Measurements from ENCODE around the gene RBP3.
"Not testable (repeated sequence)": the region's sequence is repeated elsewhere in the genome, so short reads cannot be mapped to it uniquely, and the experiment has no call there.

Gene RBP3

DNA sequence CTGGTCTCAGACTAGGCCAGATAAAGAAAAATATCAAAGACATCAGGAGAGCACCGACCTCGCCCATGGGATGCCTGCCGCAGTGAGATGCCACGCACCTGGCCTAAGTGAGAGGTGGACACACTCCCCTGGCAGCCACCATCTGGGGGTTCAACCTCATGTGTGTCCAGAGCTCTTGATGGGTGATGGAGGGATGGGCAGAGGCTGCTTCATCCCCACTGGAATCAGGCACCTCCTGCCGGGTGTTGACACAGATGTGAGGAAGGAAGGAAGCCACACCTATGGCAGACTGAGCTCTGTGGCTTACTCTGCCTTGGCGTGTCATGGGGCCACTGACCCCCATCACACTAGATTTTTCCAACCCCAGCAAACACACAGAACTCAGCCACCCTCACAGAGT is 24.6 kb downstream of the RBP3 start:
- DNase-seq (ENCODE audit: low read depth in 2 of 2) = no peak

- DNase-seq (ENCODE audit: low read depth in 2 of 2) = no peak
Measured at GRCh38 chr10:47374611-47375536, 26.7 kb downstream of the RBP3 start.

- DNase-seq (ENCODE audit: low read depth in 2 of 2) = no peak
Measured at GRCh38 chr10:47376522-47377220, 28.5 kb downstream of the RBP3 start.

DNA sequence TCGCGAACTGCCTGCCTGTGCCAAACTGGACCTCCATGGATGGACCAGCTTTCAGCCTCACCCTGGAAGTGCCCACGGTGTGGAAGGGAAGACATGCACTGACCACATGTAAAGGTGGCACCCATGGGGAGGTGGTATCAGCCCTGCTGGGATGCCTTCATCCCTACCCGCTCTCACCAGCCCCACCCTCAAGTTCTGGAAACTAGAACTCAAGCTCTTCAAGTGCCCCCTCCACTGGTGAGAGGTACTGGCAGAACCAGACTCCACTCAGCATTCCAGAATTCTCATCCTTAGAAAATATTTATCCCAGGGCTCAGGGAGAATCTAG is 30.0 kb downstream of the RBP3 start:
- DNase-seq (ENCODE audit: low read depth in 2 of 2) = no peak

GRCh38 chr10:47378606-47379444 is 30.7 kb downstream of the RBP3 start:
- DNase-seq (ENCODE audit: low read depth in 2 of 2) = no peak

DNA sequence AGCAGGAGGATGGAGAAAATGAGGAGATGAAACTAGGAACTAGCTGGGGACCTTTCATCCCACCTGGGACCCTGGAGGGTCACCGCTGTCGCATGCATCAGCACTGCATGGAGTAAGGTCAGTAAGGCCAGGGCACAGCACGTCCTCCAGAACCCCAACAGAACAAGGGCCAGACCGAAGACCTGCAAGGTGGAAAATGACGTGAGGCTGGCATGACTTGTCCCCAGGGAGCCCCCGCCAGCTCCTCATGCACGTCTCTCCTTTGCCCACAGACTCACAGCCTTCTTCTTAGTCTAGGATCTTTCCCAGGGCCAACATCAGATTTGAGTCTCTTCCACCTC is 31.3 kb downstream of the RBP3 start:
- DNase-seq (ENCODE audit: low read depth in 2 of 2) = no peak

- DNase-seq (ENCODE audit: low read depth in 2 of 2) = no peak
Measured at GRCh38 chr10:47379901-47380300, 31.7 kb downstream of the RBP3 start.

DNA sequence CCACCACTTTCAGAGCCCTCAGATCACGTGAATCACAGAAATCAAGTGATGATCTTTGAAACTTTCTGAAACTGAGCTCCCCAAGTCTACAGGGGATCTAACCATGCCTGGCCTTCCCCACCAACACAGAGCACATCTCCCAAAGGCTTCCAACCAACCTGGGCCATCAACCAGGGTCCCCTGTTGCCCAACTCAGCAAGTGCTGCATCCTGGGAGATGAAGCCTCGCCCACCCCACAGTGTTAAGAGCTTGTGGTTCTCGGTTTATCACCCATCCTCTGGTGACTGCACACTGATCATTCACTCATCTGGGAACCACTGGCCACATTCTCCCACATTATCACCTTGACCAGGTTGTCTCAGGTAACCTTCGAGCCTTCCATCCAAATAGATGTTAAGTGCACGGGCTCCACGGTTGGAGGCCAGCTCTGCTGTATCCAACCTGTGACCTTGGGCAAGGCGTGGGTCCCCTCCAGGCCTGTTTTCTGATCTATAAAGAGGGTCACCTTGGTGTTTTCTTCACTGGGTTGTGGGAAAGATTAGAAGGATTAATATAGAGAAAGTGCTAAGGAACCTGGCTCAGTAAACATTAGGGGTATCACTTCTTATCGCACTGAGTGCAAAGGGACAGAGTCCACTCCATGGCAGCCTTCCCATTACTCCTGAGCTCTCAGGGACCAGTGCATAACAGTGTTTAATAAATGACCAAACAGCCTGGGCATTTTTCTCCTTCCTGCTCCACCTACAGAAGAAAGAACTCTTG is 32.4 kb downstream of the RBP3 start:
- no peak for DNase-seq (ENCODE audit: low read depth in 2 of 2)

DNA sequence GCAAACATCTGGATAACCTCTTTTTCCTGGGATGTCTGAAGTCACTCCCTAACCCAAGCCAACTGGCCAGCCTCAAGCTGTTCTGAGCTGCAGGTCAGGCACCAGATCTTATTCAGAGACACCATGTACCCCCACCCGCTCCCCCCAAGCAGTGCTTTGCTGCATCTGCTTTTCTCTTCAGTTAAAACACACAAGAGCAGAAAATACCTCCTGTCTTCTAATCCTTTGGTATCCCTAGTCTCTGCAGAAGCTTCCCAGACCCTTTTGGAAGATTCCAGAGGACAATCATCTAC is 32.9 kb downstream of the RBP3 start:
- DNase-seq (ENCODE audit: low read depth in 2 of 2) = no peak

DNA sequence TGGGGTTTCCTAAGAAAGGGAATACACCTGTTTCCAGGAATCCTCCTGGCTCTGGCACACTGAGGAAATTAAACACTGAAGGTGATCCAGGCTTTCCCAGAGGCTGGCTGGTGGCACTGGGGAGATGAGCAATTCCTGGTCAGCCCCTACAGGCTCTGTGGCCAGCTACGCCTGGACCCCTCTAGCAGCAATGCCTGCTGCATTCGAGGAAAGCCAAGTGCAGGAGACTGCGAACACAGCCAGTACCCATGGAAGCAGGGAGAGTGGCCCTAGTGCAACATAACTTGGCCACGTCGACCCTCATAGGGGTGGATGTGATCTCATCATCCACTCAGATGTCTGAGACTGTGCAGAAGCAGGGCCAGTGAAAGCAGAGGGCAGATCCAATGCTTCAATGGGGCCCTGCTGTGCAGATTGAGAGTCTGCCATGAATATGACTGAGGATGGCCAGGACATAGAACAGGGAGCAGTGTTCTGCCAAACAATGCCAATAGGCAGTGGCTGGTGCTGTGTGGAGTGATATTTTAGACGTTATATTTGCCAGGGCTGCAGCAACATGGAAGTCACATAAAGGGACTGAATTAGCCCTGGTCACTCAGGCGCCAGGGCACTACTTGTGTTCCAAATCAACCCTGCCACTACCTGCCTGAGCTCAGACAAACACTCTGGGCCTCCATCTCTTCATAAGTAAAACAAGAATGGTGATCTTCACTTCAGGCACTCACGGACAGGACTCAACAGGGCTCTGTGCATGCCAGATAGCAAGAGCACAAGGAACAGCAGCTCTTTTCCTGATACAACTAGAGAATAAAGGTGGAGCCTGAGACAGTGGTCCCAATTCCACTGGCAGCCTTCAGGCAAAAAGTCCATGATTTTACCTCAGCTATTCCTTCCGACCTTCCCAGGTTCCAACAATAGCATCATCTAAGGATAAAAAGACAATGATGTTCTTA is 33.5 kb downstream of the RBP3 start:
- DNase-seq (ENCODE audit: low read depth in 2 of 2) = no peak

DNA sequence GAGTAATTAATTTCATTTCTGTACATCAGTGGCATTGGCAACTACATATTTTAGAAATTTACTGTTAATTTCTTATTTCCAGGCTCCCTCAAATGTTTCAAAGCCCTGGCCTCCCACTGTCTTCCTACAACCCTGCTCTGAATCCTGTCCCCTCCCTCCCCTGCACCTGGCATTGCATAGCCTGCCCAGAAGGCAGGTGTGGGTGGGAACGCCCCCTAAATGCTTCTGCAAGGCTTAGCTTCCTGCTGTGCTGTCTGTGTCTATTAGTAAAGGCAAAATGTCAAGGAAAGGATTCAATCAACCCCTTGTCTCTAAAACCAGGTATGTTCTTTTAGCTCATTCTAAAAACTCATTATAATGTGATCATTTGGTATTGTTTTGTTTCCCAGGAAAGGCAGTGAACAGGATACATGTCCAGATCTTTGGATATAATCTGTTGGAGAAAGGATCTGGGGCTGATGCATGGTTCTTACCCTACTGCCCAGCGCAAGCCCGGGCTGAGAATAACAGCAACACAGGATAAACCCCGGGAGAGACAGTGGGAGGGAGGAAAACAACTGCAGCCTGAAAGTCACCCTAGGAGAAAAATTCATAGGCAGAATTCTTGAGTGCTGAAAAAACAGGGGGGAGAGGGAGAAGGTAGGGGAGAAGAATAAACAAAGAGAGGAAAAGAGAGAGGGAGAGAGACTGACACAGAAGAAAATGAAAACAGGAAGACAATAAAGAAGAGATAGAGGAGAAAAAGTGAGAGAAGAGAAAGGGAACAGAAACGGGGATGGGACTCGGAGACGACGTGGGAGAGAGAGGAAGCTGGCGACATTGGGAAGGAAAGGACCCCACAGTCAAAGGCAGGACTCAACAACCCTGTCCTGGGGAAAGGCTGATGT is 35.3 kb downstream of the RBP3 start:
- DNase-seq (ENCODE audit: low read depth in 2 of 2) = no peak

DNA sequence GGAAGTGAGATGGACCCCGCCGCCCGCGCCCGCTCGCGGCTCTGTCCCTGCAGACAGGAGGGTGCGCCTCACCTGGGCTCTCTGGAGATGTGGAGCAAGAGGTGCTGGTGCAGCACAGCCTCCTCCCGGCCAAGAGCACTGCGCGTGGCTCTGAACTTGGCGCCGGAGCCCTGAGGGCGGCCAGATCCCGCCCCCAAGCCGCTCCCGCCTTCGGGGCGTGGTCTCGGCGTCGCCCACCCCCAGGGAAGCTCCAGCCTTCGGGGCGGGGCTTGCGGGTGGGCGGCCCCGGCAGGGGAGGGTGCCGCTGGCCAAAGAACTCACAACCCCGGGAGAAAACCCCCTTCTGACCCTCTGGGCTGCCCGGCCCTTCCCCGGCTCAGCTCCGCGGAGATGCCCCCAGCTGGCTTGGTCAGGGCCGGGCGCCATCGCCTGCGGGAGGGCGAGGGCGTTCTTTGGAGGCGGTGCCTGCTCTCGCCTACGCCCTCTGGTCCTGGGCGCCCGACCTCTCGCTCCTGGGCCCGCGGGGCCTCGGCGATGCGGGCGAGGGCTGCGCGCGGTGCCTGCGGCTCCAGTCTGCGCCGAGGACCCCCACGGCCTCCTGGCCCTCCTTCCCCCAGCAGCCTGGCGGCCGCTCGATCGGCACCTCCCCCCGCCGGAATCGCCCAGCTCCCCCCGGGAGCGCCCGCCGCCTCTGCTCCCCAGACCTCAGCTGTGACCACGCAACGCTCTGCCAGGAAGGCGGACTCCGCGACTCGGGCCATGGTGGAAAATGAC is 36.2 kb downstream of the RBP3 start, which contains the start of gene ZNF488:
Gene ZNF488 (minus strand): TSS at position 146 of the 774 bp plus-strand sequence. CDS start 15,464 bp downstream, outside the sequence.
- peak; percentile 60 to 69 for DNase-seq (ENCODE audit: low read depth in 2 of 2)

DNA sequence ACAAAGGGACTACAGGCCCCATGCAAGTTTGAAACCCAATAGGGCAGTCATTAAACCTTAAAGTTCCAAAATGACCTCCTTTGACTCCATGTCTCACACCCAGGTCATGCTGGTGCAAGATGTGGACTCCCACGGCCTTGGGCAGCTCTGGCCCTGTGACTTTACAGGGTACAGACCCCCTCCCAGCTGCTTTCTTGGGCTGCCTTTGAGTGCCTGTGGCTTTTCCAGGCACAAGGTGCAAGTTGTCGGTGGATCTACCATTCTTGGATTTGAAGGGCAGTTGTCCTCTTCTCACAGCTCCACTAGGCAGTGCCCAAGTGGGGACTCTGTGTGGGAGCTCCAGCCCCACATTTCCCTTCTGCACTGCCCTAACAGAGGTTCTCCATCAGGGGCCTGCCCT is 37.9 kb downstream of the RBP3 start:
- not testable (repeated sequence) for DNase-seq (ENCODE audit: low read depth in 2 of 2)

DNA sequence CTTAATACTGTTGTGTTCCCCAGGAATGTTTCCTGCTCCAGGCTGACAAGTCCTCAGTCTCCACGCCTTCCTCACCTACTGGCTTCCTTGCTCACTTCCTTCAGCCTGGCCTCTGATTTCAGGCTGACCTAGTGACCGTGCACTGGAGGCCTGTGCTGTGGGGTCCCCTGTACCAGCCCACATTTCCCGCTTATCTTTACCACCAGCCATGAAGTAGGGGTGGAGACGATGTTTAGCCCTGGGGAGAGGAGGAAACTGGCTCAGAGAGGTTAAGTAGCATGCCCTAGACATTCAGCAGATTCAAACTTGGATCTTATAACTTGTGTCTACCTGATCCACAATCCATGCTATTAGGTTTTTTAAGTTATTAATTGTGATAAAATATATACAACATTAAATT is 40.7 kb downstream of the RBP3 start:
- no peak for DNase-seq (ENCODE audit: low read depth in 2 of 2)

- DNase-seq (ENCODE audit: low read depth in 2 of 2) = no peak
Measured at GRCh38 chr10:47389619-47390018, 41.5 kb downstream of the RBP3 start.

GRCh38 chr10:47396311-47396717 is 48.2 kb downstream of the RBP3 start:
- DNase-seq (ENCODE audit: low read depth in 2 of 2) = no peak

DNA sequence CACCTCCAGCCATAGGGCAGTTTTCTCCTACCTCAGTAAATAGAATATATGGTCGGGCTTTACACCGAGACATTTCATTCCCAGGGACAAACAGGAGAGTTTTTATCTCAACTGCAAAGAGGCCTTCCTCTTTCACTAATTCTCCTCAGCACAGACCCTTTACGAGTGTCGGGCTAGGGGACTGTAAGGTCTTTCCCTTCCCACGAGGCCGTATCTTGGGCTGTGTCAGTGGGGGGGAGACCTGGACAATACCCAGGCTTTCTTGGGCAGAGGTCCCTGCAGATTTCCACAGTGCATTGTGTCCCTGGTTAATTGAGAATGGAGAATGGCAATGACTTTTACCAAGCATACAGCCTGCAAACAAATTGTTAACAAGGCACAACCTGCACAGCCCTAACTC is 49.1 kb downstream of the RBP3 start:
- DNase-seq (ENCODE audit: low read depth in 2 of 2) = no peak

- no peak for DNase-seq (ENCODE audit: low read depth in 2 of 2)
Measured at GRCh38 chr10:47400251-47400650, 52.1 kb downstream of the RBP3 start.

DNA sequence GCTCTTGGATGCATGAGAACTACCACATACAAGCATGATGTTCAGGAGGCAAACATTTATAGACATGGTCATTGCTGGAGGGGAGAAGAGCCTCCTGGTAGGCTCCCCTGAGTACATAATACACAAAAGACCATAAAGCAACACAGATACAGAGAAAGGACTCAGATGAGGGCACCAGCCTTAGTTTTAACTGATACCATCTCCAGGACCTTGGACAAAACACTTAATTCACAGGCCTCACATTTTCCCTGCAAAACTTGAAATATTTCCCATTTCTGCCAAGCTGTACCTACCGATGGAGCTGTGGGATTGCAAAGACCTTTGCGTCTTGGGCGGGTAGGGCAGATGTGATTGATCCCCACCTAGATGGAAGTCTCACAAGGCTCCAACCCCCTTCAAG is 52.6 kb downstream of the RBP3 start:
- no peak for DNase-seq (ENCODE audit: low read depth in 2 of 2)

All from stimulated activated CD8-positive, alpha-beta memory T cell treated with anti-CD3 and anti-CD28 coated beads, Interleukin-2, amount 100 ng/mL, for 48 hours (primary cell).